WTC11 (cell line): Measurements from ENCODE around the gene LCT.

ENCODE experiments used
- CTCF ChIP-seq: fragments of 200-600 bp; IDR thresholded peaks from 2 replicates; pipeline ENCODE4 v1.8.0; 2022; ENCODE audit warnings: antibody characterized with exemption
- MAX ChIP-seq: sonication (generic); formaldehyde crosslinking; IDR thresholded peaks from 2 replicates; pipeline ENCODE4 v1.8.0; 2022; ENCODE audit warnings: mild to moderate bottlenecking, missing genetic modification reagents
- RELA ChIP-seq: sonication (generic); formaldehyde crosslinking; IDR thresholded peaks from 2 replicates; pipeline ENCODE4 v1.8.1; 2022; ENCODE audit warnings: missing genetic modification reagents, mild to moderate bottlenecking, borderline replicate concordance
- USF2 ChIP-seq: sonication (generic); formaldehyde crosslinking; IDR thresholded peaks from 2 replicates; pipeline ENCODE4 v1.8.1; 2023; ENCODE audit warnings: mild to moderate bottlenecking, missing genetic modification reagents, moderate library complexity
- ZBTB43 ChIP-seq: sonication (generic); formaldehyde crosslinking; IDR thresholded peaks from 2 replicates; pipeline ENCODE4 v1.8.1; 2023; ENCODE audit warnings: mild to moderate bottlenecking, missing genetic modification reagents

- TF ChIP-seq ZBTB43 (CRISPR knock-in tag) (no peak), CTCF (no peak), RELA (CRISPR knock-in tag) (no peak), USF2 (no peak), MAX (CRISPR knock-in tag) (no peak)
Measured at GRCh38 chr2:135745545-135745944, 91.4 kb downstream of the LCT start.
